Lower lobe of right lung (tissue), 2 donors: ENCODE measurements around the gene SLC6A19. TPM values are rescaled to one million over a fixed set of nuclear protein-coding genes. Genes with fewer than 3 reads are reported as not detected.

Experiments
- ATAC-seq, 2 donors: fragments of 200-7000 bp; cut with Tn5 transposase; one replicate each; pipeline ENCODE4 v1.9.1; 2020 to 2022; ENCODE audit warnings: mild to moderate bottlenecking in 2 of 2, moderate library complexity in 2 of 2
- DNase-seq: peaks from one replicate; pipeline ENCODE4 v3.0.0-alpha.2; 2020
- H3K27ac ChIP-seq: fragments of 200-600 bp; one replicate; pipeline ENCODE4 v1.8.0; 2022
- H3K27me3 ChIP-seq: fragments of 200-600 bp; one replicate; pipeline ENCODE4 v1.8.0; 2022; ENCODE audit warnings: low read depth
- H3K36me3 ChIP-seq: fragments of 200-600 bp; one replicate; pipeline ENCODE4 v1.8.0; 2022; ENCODE audit warnings: mild to moderate bottlenecking
- H3K4me1 ChIP-seq: fragments of 200-600 bp; one replicate; pipeline ENCODE4 v1.8.0; 2022
- H3K4me3 ChIP-seq: fragments of 200-600 bp; one replicate; pipeline ENCODE4 v1.8.0; 2022; ENCODE audit warnings: mild to moderate bottlenecking
- H3K9me3 ChIP-seq: fragments of 200-600 bp; one replicate; pipeline ENCODE4 v1.8.0; 2022
- CTCF ChIP-seq: fragments of 200-600 bp; IDR thresholded peaks from one replicate; pipeline ENCODE4 v1.8.0; 2022; ENCODE audit warnings: antibody characterized with exemption, mild to moderate bottlenecking
- intact Hi-C: fragments of 100-400 bp; cut with DNase I; formaldehyde crosslinking; loops from one replicate; pipeline ENCODE4 v1.11.0; 2022
- total RNA-seq: library from RNA; stranded (reverse); fragmentation: NEBNext Ultra II Directional; extraction: Animal tissue kit (Norgen Biotek cat#: 25700); gene quantifications from one replicate; pipeline ENCODE4 v1.2.1, GENCODE V29; 2021
- donor health status: DM: no; HTN: yes; CAD: no; lungs with severe emphysema.

The SLC6A19 gene
- total RNA-seq, 1 donor from 2014 or later: not detected

DNA sequence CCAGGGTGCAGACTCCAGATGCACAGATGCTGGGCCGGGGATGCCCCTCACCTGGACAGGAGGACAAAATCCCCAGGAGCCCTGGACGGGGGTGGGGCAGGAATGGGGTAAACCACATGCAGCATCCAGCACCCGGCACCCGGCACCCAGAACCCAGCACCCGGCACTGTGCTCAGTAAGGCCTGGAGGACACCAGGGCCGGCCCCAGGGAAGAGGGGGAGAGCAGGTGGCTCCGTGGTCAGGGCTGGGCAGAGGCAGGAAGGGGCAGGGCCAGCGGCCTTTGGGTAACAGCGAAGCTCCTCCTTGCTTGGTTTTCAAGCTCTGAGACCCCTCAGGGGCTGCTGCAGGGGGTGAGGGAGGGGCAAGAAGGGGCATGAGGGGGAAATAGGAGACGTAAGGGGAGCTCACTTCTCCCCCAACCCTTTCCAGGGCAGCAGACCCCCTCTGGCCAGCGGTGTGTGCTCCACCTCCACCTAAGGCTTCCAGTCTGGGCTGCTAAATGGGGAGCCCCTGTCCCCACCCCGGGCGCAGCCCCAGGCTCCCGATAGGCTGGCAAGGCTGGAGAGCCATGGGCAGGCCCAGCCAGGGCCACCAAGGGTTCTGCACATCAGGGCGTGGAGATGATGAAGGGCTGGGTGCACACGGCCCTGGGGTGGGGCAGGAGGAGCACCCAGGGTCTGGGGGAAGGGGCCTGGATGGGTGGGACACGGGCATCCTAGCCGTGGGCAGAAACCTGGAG, 17.8 kb upstream of the SLC6A19 start:
- no peak for TF ChIP-seq CTCF
- Histone ChIP-seq H3K36me3 (no peaks in the 10 kb centered on the region), H3K9me3 (no peaks in the 10 kb centered on the region), H3K27ac (no peak overlapping the region), H3K4me3 (no peak overlapping the region), H3K27me3 (peaks cover 12% of the 10 kb centered on the region), H3K4me1 (peaks cover 13% of the 10 kb centered on the region)
- intact Hi-C loops: no loop called here
- DNase-seq: peak; percentile 45
- ATAC-seq: no peak

GRCh38 chr5:1184163-1184470, 17.3 kb upstream of the SLC6A19 start:
- Histone ChIP-seq H3K27ac (no peak overlapping the region), H3K4me1 (peaks cover 13% of the 10 kb centered on the region), H3K4me3 (no peak overlapping the region), H3K27me3 (peaks cover 16% of the 10 kb centered on the region), H3K36me3 (no peaks in the 10 kb centered on the region), H3K9me3 (no peaks in the 10 kb centered on the region)
- peak; percentile 30 for DNase-seq
- intact Hi-C loops: no loop called here
- no peak for TF ChIP-seq CTCF
- ATAC-seq: no peak

DNA sequence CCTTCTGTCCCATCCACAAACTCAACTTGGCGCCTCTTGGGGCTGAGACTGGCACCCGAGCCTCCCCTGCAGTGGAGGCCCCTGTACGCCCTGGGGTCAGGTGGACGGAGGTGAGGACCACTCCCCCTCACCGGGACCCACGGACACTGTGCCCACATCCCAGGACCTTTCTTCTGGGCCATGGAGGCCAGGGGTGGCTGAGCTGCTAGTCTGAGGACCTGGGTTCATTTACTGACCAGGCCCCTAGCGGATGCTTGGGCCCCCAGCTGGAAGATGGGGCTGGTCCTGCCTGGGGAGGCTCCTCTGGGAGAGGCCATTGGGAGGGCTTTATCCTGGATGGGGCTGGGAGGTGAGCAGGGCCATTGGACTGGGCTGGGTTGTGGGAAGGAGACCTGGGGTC, 16.9 kb upstream of the SLC6A19 start:
- H3K27me3 ChIP-seq: peaks cover 19% of the 10 kb centered on the region
- peak; percentile 38 for DNase-seq
- H3K4me3 ChIP-seq: no peak overlapping the region
- no peaks in the 10 kb centered on the region for H3K9me3 ChIP-seq
- TF ChIP-seq CTCF: no peak
- H3K36me3 ChIP-seq: no peaks in the 10 kb centered on the region
- no peak overlapping the region for H3K27ac ChIP-seq
- ATAC-seq: no peak
- intact Hi-C loops: no loop called here
- peaks cover 13% of the 10 kb centered on the region for H3K4me1 ChIP-seq

GRCh38 chr5:1185038-1185627, 16.3 kb upstream of the SLC6A19 start:
- H3K4me1 ChIP-seq: peaks cover 13% of the 10 kb centered on the region
- H3K4me3 ChIP-seq: no peak overlapping the region
- DNase-seq (no peak), ATAC-seq (no peak)
- peaks cover 18% of the 10 kb centered on the region for H3K27me3 ChIP-seq
- intact Hi-C loops: no loop called here
- TF ChIP-seq CTCF: no peak
- no peak overlapping the region for H3K27ac ChIP-seq
- H3K9me3 ChIP-seq: no peaks in the 10 kb centered on the region
- no peaks in the 10 kb centered on the region for H3K36me3 ChIP-seq

DNA sequence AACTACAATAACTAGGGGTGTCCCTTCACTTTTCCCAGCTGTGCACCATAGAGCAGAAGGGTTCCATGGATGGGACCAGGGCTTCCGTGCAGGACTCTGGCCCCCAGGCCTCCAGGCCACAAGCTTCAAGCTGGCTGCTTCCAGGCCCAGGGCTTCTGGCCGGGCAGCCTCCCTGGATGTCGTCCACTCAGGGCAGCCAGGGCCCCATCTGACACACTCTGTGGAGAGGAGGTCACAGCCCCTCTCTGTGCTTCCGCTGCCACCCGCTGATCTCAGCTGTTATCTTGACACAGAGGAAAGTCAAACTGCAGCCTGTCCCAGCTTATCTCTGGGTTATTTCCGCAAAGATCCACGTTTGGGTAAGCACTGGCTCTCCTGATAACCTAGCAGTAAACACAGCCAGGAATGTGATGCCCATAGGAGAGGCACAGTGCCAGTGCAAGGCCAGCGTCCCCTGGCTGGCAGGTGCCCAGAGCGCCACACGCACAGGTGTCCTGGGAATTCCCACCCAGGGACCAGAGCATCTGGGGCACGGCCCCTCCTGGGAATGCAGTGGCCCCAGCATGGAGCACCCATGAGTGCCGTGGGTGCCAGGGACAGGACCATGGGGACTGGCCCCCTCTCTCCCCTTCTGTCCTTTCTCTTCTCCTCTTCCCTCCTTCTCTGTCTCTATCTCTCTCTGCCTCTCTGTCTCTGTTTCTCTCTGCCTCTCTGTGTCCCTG, 15.6 kb upstream of the SLC6A19 start:
- DNase-seq (peak; percentile 45), ATAC-seq (peak; percentile 24 to 47)
- Histone ChIP-seq H3K4me3 (no peak overlapping the region), H3K27ac (no peak overlapping the region), H3K9me3 (no peaks in the 10 kb centered on the region), H3K27me3 (peaks cover 22% of the 10 kb centered on the region), H3K36me3 (no peaks in the 10 kb centered on the region), H3K4me1 (peaks cover 13% of the 10 kb centered on the region)
- TF ChIP-seq CTCF: no peak
- intact Hi-C loops: no loop called here
